ENCODE measurements around the gene ARNT2.

The ARNT2 gene

DNA sequence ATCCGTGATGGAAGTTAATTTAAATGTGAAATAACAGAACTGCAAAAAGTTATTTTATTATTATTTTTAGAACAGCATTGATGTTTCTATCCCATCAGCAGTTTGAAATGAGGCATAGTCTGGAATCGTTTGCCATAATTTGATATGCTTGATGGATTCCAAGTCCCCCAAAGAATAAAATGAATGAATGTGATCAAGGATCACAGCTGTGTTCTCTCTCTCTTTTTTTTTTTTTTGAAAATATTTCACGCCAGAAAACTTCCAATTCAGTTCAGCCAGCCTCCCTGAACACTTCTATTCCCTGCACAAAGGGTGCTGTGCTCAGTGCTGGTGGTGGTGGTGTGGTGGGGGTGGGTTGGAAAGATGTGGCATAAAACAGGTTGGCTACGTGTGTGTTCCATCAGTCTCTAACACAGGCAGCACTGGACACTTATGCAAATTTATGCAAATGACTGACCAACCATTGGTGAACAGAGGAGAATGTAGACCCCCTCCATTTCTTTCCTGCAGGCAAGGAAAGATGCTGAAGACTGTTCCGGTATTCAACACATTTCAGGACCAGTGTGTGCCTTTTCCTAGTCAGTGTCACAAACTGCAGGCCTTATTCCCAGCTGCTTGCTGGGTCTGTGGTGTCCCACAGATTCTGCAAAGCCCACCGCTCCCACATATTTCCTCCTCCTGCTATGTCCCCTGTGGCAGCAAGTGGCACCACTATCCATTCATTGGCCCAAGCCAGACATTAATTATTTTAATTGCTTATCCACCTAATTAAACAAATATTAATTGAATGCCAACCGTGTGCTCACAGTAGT is 10.6 kb downstream of the ARNT2 start:
- DNase-seq, result no peak

DNA sequence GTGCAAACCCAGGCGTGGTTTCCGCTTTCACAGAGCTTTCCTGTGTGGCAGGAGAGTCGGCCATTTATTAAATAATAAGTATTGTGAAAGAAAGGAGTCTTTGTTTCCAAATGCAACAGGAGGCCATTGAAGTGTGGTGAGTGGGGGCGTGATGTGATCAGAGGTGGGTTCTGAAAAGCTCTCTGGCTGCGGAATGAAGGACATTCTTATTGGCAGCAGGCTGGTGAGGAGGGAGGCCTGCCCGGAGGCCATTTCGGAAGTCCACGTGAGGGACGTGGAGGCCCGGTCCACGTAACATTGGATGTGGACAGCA is 11.1 kb downstream of the ARNT2 start:
- no peak for DNase-seq

DNA sequence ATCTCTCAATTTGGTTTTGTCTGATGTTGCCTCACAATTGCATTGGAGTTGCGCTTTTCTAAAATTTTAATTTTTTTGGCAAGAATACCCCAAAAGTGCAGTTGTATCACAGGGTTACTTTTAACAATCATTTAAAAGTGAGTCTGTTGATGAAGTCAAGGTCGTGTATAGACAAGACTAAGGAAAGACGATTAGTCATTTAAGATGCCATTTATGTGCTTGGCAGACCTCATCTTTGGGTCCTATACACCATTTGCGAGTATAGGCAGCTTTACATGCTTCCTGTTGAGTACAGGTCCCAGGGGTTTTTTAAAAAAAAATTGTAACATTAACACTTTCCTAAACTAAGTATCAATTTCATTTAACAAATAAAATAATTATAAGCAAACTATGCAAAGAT is 12.5 kb downstream of the ARNT2 start:
- DNase-seq, result no peak

GRCh38 chr15:80418892-80419537 is 14.8 kb downstream of the ARNT2 start:
- DNase-seq, result no peak

DNA sequence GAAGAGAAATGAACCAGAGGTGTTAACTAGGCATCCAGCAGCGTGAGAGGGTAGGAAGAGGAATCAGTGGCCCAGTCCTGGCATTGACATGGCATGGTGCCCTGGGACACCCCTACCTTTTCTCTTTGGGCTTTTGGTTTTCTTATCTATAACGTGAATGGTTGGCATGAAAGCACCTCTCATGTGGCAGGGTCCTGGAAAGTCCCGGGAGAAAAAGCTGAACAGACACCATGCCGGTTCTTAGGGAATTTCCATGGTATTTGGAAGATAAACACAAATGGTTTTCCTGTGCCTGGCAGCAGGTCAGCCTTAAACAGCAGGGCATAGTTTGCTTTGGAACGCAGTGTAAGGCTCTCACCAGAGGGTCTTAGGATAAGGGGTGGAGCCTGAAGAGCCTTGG is 15.4 kb downstream of the ARNT2 start:
- no peak for DNase-seq

GRCh38 chr15:80420658-80421057 is 16.5 kb downstream of the ARNT2 start:
- DNase-seq, result no peak

- DNase-seq, result no peak
These were observed 19.0 kb downstream of the ARNT2 start for GRCh38 chr15:80423215-80423614.

DNA sequence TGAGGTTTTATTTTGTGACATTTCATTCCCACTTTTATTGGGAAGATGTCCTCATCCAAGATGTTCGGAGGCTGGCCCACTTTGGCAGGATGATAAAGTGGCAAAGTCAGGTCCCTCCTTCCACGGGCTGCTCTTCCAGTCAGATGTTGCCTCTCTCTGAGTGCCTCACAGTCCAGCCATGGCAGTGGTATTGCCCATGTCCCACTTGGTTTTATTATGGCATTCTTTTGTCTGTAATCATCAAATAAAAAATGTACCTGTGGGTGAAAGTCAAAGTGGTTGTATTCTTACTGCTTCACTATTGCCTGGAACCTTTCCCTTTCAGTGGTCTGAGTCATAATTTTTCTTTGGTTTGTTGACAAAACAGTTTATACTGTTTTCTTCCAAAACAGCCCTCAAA is 20.2 kb downstream of the ARNT2 start:
- DNase-seq, result no peak

DNA sequence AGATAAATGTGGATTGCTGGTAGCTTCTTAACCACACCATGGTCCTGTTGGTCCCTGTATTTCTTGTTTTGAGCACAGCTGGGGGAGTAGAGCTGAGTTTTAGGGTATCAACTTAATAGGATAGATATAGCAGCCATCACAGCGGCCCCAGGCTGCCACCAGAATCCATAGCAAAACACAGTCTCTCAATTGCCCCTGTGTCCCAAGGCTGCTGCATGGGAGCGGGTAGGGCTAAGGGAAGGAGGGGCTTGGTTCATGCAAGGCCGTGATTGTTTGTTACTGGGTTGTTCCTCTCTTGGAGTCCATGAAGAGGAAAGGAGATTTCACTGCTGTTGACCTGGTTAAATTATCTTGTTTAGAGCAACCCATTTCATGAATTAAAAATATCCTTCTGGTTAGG is 22.1 kb downstream of the ARNT2 start:
- DNase-seq, result no peak

DNA sequence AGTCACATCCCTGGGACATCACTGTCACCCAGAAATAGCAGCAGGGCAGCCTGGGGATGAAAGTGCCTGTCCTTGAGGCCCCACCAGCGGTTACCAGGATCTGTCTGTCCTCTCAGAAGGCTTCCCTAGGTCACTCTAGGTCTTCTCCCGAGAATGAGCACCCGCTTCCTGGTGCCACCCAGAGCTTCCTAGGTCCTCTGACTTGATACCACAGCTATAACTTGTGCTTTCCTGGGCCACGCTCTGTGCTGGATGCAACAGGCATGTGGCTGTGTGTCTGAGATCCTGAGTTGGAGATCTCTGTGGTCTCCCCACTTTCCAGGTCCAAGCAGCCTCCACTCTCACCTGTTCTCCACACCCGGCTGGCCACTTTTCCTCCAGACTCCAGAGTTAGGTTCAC is 25.8 kb downstream of the ARNT2 start:
- DNase-seq, result no peak

GRCh38 chr15:80431635-80432344 is 27.6 kb downstream of the ARNT2 start:
- DNase-seq, result no peak

GRCh38 chr15:80432345-80432702 is 28.1 kb downstream of the ARNT2 start:
- DNase-seq, result no peak

DNA sequence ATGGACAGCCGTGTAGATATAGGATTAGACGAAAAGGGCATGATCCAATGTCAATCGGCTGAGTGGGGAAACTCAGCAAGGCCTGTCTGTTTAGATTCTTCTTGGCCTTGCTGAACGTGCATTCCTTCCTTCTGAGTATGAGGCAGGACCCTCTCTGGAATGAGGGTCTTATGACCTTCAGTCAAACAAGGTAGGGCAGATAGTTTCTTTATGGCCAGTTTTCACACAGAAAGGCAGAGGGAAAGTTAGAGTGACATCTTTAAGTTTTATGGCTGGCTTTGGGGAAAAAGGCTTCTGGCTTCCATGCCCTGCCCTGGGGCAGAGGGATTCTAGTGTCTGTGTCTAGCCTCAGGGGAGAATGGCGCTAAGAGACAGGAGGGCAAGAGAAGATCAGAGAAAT is 29.7 kb downstream of the ARNT2 start:
- no peak for DNase-seq

DNA sequence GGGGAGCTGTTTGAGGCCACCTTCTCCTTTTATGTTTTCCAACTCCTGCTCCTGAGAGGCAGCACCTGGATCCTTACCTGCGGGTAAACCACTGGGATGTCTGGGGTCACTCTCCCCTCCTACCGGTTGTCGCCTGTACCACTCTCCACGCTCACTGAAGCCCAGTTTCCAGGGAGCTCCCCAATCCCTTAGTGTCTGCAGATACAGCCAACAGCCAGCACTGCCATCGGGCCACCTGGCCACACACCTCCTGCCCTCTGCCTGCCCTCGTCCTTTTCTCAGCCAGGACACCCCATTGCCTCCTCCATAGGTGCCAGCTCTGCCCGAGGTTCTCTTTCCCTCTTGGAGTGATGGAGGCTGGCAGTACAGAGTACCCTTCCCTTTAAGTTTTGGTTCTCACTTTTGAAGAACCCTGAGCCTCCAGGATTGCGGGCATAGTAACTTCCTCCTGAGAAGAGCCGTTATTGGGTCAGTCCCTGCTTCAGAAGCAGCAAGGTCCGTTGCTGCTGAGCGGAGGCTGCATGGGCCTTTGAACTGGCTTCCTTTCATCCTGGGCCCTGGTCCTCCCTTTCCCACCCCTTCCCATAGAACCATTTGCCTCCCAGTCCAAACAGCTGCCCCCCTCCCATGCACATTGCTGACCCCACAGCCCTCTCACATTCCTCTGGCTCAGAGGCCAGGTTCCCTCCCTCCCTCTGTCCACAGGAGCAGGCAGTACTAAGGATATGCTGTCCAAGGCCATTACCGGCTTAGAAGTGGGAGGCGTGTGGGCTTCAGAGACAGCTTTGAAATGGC is 30.9 kb downstream of the ARNT2 start:
- no peak for DNase-seq

DNA sequence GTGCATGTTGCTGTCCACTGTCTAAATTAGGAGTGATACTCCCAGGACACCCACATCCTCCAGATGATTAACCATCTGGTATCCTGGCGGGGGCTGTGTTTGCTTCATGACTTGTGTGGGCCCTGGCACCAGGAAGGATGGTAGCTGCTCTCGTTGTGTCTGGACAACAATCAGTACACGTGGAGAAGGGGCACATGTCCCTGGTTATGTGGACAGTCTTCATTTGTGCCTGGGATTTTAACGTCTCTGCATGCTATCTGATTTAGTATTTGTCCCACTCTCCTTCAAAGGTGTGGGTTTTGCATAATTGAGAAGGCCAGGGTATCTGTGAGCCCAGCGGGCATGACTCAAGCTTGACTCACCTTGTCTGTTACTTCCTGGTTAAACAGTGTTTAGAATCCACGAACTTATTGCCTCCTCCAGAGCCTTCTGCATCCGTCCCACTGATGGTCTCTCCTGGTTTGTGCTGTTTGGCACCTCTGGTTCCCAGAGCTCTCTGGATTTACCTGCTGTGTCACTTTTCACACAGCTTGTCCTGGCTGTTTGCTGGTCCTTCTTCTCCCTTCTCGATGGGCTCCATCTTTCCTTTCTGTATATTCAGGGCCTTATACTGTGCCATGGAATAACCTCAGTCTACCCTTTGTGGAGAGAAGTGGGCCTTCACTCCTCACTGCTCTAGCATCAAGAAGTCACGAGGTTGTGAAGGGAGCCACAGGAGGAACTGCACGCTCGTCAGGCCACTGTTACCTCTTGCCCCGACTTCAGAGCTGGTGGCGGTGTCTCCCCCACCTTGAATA is 32.5 kb downstream of the ARNT2 start:
- no peak for DNase-seq

DNA sequence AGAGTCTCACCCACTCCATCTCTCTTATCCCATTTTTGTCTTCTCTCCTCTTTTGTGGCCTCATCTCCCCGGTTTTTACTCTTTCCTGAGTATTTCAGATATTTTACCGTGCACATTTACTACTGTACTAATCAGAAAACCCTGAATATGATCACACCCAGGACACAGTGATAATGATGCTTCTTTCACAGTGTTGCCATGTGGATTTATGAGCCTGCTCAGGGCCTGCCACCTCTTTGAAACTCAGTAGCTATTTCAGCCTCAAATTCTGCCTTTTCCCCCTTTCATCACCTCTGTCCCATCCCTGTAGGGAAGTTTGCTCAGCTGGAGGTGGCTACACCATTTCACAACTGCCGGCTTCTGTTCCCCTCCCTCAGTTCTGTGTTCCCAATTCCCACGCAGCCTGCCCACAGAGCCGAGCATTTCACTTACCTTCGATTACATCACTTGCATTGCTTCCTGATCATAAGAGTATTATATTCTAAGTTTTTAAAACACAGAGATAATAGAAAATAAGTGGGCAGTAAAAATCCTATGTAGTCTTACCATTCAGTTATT is 33.2 kb downstream of the ARNT2 start:
- no peak for DNase-seq

DNA sequence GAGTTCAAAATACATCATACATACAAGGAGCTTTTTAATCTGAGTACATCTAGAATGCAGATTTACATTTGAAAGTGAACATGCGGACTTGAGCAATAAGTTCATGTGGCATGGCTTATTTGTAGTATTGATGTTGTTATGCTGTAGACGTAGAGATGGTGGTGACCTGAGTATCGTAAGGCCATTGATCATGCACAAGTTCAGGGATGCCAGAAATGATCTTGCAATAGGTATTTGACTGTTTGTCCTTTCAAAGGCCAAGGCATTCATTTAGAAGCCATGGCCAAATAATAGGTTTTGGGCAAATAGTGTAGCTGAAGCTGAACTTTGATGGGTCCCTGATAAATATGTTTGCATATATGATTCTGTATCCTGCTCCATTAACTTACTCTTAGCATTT is 35.0 kb downstream of the ARNT2 start:
- DNase-seq, result no peak

DNA sequence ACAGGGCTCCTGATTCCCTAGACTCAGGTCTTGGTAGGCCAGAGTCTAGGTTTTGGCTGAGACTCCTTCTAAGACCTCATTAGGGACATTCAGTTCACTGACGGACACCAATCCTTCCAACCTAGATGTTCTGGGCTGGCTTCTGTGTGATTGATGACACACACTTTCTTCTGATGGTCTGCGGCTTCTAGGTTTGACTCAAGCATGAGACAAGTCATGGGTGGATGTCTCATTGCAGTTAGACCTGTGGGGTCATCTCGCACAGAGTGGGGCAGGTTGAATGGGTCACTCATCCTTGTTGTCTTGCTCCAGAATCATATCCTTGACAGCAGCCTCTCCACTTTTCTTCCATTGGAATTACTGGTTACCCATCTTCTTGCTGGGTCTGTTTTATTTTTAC is 35.8 kb downstream of the ARNT2 start:
- DNase-seq, result no peak

GRCh38 chr15:80441041-80441440 is 36.9 kb downstream of the ARNT2 start:
- no peak for DNase-seq

GRCh38 chr15:80441714-80442113 is 37.5 kb downstream of the ARNT2 start:
- DNase-seq, result no peak

GRCh38 chr15:80442728-80443403 is 38.7 kb downstream of the ARNT2 start:
- DNase-seq, result no peak
